ENCODE data around the gene SRRT.
A peak's percentile ranks its signal among the peaks of the same experiment; 100 is the strongest.

Gene SRRT

DNA sequence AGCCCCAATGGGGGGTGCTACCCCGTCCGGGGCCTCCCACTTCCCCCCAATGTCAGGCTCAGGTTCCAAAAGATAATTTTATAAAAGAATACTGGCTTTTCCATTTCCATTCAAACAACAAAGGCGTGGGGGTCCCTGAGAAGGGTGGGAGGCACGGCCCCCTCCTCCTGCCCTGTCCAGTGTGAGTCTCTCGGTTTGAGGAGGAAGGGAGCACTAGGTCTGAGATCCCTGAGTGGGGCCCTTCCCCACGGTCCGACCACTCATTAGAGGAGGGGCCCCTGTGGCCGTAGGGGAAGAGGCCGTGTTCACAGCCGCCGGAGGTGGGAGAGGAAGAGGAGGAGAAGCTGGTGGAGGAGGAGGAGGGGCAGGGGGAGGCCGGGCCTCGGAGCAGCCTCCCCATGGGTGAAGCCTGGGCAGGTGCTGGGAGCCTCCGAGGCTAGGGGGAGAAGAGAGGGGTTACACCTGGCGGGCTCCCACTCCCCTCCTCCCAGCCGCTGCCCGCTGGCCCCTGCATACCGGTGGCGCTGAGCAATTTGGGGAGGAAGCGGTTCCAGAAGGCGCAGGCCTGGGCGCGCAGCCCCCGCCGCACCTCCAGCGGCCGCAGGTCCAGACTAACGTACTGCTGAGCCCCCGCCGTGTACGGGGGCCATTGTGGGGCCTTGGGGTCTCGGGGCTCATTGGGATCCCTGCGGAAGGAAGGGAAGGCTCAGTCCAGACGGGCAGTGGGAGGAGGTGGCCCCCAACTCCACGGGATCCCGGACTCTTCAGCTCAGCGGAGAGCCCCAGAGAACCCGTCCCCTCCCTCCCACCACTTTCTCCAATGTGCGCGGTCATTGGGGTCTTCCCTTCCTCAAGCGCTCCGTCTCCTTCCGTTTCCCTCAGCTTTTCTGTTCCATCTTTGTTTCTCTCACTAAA is 16.0 kb downstream of the SRRT start:
- H3K9me3 ChIP-seq (ENCODE audit: insufficient read depth, low read length), result no peaks in the 10 kb centered on the region
- TF ChIP-seq SUZ12 (IDR thresholded peaks at IDR 0.05; ENCODE audit: extremely low read depth, insufficient read depth, insufficient read length) (no peak), ZNF274 (IDR thresholded peaks at IDR 0.05; ENCODE audit: low read depth, low read length) (no peak), YY1 (IDR thresholded peaks at IDR 0.05; ENCODE audit: insufficient read depth, insufficient read length) (no peak)
- peak overlapping the region; percentile 60 for H3K4me3 ChIP-seq (ENCODE audit: insufficient read length, low read depth)
- no peak for DNase-seq (ENCODE audit: low read depth, low spot score)
- peak overlapping the region; percentile 70 for H3K9ac ChIP-seq (ENCODE audit: insufficient read length, low read depth)
- H3K27me3 ChIP-seq (ENCODE audit: insufficient read depth, insufficient read length), result peaks cover under 1% of the 10 kb centered on the region
- peaks cover 46% of the 10 kb centered on the region for H3K36me3 ChIP-seq (ENCODE audit: insufficient read depth, insufficient read length, low read length)
- peaks cover 14% of the 10 kb centered on the region for H3K4me1 ChIP-seq (ENCODE audit: insufficient read depth, insufficient read length)

GRCh38 chr7:100891568-100892247 is 16.8 kb downstream of the SRRT start:
- no peak for DNase-seq (ENCODE audit: low read depth, low spot score)
- Histone ChIP-seq H3K4me3 (ENCODE audit: insufficient read length, low read depth) (no peak overlapping the region), H3K27me3 (ENCODE audit: insufficient read depth, insufficient read length) (peaks cover 8% of the 10 kb centered on the region), H3K9ac (ENCODE audit: insufficient read length, low read depth) (no peak overlapping the region), H3K4me1 (ENCODE audit: insufficient read depth, insufficient read length) (peaks cover 15% of the 10 kb centered on the region), H3K36me3 (ENCODE audit: insufficient read depth, insufficient read length, low read length) (peaks cover 38% of the 10 kb centered on the region), H3K9me3 (ENCODE audit: insufficient read depth, low read length) (no peaks in the 10 kb centered on the region)
- TF ChIP-seq YY1 (IDR thresholded peaks at IDR 0.05; ENCODE audit: insufficient read depth, insufficient read length), result no peak
- no peak for TF ChIP-seq ZNF274 (IDR thresholded peaks at IDR 0.05; ENCODE audit: low read depth, low read length)
- no peak for TF ChIP-seq SUZ12 (IDR thresholded peaks at IDR 0.05; ENCODE audit: extremely low read depth, insufficient read depth, insufficient read length)

DNA sequence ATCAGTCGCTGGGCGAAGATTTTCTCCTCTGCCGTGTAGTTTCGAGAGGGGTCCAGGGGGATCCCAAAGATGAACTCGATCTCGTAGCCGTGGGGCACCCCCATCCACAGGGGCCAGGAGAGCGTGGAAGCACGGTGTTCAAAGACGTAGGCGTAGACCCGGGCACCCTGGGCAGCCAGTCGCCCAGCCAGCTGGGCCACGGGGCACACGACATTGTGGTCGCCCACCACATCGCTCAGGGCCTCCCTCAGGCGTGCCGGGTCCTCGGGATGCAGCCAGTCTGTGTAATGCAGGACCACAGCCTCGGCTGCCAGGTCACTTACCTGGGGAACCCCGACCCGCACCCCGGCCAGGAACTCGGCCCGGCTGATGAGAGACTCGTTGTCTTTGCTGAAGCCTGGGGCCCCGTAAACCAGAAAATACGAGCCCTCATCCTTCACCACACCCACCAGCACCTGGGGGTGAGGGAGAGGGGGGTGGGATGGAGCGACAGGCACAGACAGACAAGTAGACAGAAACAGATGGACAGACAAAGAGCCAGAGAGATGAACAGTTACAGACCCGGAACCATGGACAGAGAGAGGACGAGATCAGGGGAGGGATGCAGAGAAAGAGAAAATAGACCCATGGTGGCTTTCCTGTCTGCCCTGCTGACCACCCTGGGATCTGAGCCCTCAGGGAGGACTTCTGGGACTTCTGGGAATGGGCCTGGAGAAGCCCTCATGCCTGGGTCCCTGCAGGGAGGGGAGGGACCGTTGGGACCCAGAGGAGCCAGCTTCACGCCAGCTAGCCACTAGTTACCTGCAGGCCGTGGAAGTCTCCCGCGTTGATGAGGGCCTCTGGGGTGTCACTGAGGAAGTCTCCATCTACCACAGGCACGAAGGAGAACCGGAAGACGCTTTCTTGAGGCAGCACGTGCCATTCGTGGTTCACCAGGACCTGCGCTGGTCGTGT is 17.7 kb downstream of the SRRT start:
- Histone ChIP-seq H3K27me3 (ENCODE audit: insufficient read depth, insufficient read length) (peaks cover 9% of the 10 kb centered on the region), H3K4me1 (ENCODE audit: insufficient read depth, insufficient read length) (peaks cover 8% of the 10 kb centered on the region), H3K9me3 (ENCODE audit: insufficient read depth, low read length) (no peaks in the 10 kb centered on the region), H3K36me3 (ENCODE audit: insufficient read depth, insufficient read length, low read length) (peaks cover 28% of the 10 kb centered on the region), H3K9ac (ENCODE audit: insufficient read length, low read depth) (no peak overlapping the region), H3K4me3 (ENCODE audit: insufficient read length, low read depth) (no peak overlapping the region)
- no peak for DNase-seq (ENCODE audit: low read depth, low spot score)
- no peak for TF ChIP-seq SUZ12 (IDR thresholded peaks at IDR 0.05; ENCODE audit: extremely low read depth, insufficient read depth, insufficient read length)
- TF ChIP-seq YY1 (IDR thresholded peaks at IDR 0.05; ENCODE audit: insufficient read depth, insufficient read length), result no peak
- TF ChIP-seq ZNF274 (IDR thresholded peaks at IDR 0.05; ENCODE audit: low read depth, low read length), result no peak

GRCh38 chr7:100893318-100893895 is 18.5 kb downstream of the SRRT start:
- H3K9me3 ChIP-seq (ENCODE audit: insufficient read depth, low read length), result no peaks in the 10 kb centered on the region
- H3K27me3 ChIP-seq (ENCODE audit: insufficient read depth, insufficient read length), result peaks cover 9% of the 10 kb centered on the region
- TF ChIP-seq ZNF274 (IDR thresholded peaks at IDR 0.05; ENCODE audit: low read depth, low read length) (no peak), SUZ12 (IDR thresholded peaks at IDR 0.05; ENCODE audit: extremely low read depth, insufficient read depth, insufficient read length) (no peak), YY1 (IDR thresholded peaks at IDR 0.05; ENCODE audit: insufficient read depth, insufficient read length) (no peak)
- H3K36me3 ChIP-seq (ENCODE audit: insufficient read depth, insufficient read length, low read length), result peaks cover 21% of the 10 kb centered on the region
- no peak overlapping the region for H3K9ac ChIP-seq (ENCODE audit: insufficient read length, low read depth)
- no peak for DNase-seq (ENCODE audit: low read depth, low spot score)
- peaks cover 8% of the 10 kb centered on the region for H3K4me1 ChIP-seq (ENCODE audit: insufficient read depth, insufficient read length)
- no peak overlapping the region for H3K4me3 ChIP-seq (ENCODE audit: insufficient read length, low read depth)

GRCh38 chr7:100893910-100894721 is 19.2 kb downstream of the SRRT start:
- Histone ChIP-seq H3K36me3 (ENCODE audit: insufficient read depth, insufficient read length, low read length) (peaks cover 15% of the 10 kb centered on the region), H3K4me1 (ENCODE audit: insufficient read depth, insufficient read length) (peaks cover 8% of the 10 kb centered on the region), H3K27me3 (ENCODE audit: insufficient read depth, insufficient read length) (peaks cover 9% of the 10 kb centered on the region), H3K9me3 (ENCODE audit: insufficient read depth, low read length) (no peaks in the 10 kb centered on the region), H3K4me3 (ENCODE audit: insufficient read length, low read depth) (peak overlapping the region; percentile 55), H3K9ac (ENCODE audit: insufficient read length, low read depth) (peak overlapping the region; percentile 70)
- DNase-seq (ENCODE audit: low read depth, low spot score), result no peak
- no peak for TF ChIP-seq SUZ12 (IDR thresholded peaks at IDR 0.05; ENCODE audit: extremely low read depth, insufficient read depth, insufficient read length)
- no peak for TF ChIP-seq ZNF274 (IDR thresholded peaks at IDR 0.05; ENCODE audit: low read depth, low read length)
- no peak for TF ChIP-seq YY1 (IDR thresholded peaks at IDR 0.05; ENCODE audit: insufficient read depth, insufficient read length)

Data from NT2/D1 (cell line).